Measurements from ENCODE around the gene LITAF.

GRCh38 chr16:11633113-11633512, 46.4 kb upstream of the LITAF start:
- TF ChIP-seq POLR2AphosphoS5 (IDR thresholded peaks at IDR 0.05; ENCODE audit: low read depth, low read length), result no peak
- no peak for TF ChIP-seq TAF1 (IDR thresholded peaks at IDR 0.05; ENCODE audit: low read depth, low read length)
- TF ChIP-seq SPI1 (IDR thresholded peaks at IDR 0.05; ENCODE audit: low read depth, low read length), result no peak
- no peak for TF ChIP-seq POLR2A (IDR thresholded peaks at IDR 0.05; ENCODE audit: low read depth, low read length)

Measured in GM12891 (cell line).